GM23248 (cell line): ENCODE data around the gene RAF1.

Experiments
- EZH2 ChIP-seq: fragments of 200-600 bp; sonication (generic); IDR thresholded peaks from 2 replicates; pipeline ENCODE4 v1.6.1; 2018; ENCODE audit warnings: antibody characterized with exemption, mild to moderate bottlenecking; ENCODE audit not compliant: insufficient read depth, poor library complexity, severe bottlenecking
- EZH2phosphoT487 ChIP-seq: fragments of 200-600 bp; sonication (generic); IDR thresholded peaks from 2 replicates; pipeline ENCODE4 v1.6.1; 2018; ENCODE audit warnings: antibody characterized with exemption, moderate library complexity, mild to moderate bottlenecking, low read depth; ENCODE audit not compliant: insufficient read depth

- TF ChIP-seq EZH2 (no peak), EZH2phosphoT487 (no peak)
These were observed 85.2 kb downstream of the RAF1 start for GRCh38 chr3:12578742-12579141.
